ENCODE results near the gene CDK14.

DNA sequence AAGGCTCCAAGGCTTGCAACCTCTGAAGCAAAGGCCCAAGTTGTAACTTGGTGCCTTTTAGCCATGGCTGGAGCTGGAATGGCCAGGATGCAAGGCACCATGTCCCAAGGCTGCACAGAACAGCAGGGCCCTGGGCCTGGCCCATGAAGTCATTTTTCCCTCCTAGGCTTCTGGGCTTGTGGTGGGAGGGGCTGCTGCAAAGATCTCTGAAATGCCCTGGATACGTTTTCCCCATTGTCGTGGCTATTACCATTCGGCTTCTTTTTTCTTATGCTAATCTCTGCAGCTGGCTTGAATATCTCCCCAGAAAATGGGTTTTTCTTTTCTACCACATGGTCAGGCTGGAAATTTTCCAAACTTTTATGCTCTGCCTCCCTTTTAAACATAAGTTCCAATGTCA lies 234.2 kb downstream of the CDK14 start:
- TF ChIP-seq CTCF (IDR thresholded peaks at IDR 0.05) (no peak), POLR2A (IDR thresholded peaks at IDR 0.05) (no peak), EP300 (IDR thresholded peaks at IDR 0.05) (no peak)
